ENCODE measurements around the gene KRTAP12-4. TPM values are rescaled to one million over a fixed set of nuclear protein-coding genes. Genes with fewer than 3 reads are reported as not detected.
"Not testable (repeated sequence)": the region's sequence is repeated elsewhere in the genome, so short reads cannot be mapped to it uniquely, and the experiment has no call there.

The KRTAP12-4 gene
- polyA plus RNA-seq, 10 donors, result not detected

DNA sequence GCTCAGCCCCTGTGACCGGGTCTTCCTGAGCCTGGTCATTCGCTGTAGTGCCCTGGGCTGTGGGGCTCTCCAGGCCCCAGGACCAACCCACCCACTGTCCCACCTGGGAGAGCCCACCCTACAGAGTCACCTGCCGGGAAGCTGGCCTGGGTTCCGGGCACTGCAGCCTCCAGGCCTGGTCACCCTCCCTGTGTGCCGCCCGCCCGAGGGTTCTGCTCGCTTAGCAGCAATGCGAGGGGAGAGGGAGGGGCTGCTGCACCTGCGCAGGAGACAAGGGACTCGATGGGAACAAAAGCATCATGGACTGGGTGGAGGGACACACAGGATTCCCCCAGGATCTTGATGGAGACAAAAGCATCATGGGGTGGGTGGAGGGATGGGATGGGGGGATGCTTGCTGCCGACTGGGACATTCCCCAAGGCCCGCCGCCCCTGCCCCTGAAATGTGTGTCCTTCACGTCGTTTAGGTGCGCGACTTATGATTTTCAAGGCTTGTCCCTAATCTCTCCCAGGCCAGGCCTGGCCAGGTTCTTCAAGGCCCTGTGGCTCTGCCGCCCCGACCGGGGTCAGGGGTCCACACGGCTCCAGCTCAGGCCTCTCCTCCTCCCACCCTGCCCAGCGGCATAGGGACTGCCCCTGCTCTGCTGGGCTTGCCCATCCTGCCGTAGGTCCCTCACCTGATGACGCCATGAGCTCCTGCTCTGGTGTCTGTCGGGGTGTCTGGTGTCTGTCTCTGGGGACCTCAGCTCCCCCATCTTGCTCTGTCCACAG, 40.9 kb downstream of the KRTAP12-4 start:
- DNase-seq, result no peak

DNA sequence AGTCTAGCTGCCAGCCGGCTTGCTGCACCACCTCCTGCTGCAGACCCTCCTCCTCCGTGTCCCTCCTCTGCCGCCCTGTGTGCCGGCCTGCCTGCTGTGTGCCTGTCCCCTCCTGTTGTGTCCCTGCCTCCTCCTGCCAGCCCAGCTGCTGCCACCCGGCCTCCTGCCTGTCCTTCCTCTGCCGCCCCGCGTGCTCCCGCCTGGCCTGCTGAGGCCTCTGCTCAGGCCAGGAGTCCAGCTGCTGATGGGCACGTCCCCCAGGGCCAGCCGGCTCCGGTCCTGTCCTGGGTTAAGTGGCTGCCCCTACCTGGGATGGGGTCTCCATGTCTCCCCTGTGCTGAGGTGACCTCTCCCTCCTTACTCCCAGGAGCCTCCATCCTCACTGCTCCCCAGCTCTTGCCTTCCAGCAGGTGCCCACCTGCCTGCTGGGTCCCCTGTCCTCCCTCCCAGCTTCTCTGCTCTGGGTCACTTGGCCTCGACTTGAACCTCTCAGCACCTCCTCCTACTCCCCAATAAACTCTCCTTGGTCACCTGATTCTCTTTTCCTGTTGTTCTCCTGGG, 41.7 kb downstream of the KRTAP12-4 start:
- no peak for DNase-seq

DNA sequence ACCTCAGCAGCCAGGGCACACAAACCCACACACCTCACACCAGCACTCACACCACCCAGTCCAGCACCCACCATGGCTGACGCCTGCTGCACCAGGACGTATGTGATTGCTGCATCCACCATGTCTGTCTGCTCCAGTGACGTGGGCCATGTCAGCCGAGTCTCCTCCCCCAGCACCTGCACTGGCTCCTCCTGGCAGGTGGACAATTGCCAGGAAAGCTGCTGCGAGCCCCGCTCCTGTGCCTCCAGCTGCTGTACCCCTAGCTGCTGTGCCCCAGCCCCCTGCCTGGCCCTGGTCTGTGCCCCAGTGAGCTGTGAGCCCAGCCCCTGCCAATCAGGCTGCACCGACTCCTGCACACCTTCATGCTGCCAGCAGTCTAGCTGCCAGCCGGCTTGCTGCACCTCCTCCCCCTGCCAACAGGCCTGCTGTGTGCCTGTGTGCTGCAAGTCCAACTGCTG, 42.4 kb downstream of the KRTAP12-4 start, which contains the start of gene KRTAP10-8:
Gene KRTAP10-8 (plus strand): TSS at position 51 of the 458 bp plus-strand sequence. CDS start 22 bp downstream, at position 73.
- DNase-seq, result no peak

DNA sequence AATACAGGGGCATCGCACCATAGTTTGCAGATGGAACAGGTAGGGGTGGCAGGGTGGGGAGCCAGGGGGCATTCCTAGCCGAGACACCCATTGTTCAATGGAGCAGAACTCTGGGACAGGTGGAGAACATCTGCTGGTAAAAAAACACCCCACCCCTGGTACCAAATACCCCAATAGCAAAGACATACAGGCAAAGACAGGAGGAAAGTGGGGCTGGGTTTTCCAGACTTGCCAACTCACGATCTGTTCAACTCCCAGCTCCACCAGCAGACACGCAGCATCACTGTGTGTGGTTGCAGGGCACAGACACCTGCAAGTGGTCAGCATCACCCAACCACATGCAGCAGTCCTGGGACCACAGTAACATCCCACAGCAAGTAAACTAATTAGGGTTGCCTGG, 42.9 kb downstream of the KRTAP12-4 start:
- DNase-seq, result no peak

DNA sequence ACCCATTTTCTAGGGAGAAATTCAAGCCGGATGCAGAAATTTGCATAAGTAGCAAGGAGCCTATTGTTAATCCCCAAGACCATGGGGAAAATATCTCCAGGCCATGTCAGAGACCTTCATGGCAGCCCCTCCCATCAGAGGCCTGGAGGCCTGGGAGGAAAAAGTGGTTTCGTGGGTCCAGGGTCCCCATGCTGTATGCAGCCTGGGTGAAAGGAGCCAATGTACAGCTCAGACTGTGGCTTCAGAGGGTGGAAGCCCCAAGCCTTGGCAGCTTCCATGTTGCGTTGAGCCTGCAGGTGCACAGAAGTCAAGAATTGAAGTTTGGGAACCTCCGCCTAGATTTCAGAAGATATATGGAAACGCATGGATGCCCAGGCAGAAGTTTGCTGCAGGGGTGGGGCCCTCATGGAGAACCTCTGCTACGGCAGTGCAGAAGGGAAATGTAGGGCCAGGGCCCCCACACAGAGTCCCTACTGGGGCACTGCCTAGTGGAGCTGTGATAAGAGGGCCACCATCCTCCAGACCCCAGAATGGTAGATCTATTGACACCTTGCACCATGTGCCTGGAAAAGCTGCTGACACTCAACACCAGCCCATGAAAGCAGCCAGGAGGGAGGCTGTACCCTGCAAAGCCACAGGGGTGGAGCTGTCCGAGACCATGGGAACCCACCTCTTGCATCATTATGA, 44.2 kb downstream of the KRTAP12-4 start:
- DNase-seq, result not testable (repeated sequence)

DNA sequence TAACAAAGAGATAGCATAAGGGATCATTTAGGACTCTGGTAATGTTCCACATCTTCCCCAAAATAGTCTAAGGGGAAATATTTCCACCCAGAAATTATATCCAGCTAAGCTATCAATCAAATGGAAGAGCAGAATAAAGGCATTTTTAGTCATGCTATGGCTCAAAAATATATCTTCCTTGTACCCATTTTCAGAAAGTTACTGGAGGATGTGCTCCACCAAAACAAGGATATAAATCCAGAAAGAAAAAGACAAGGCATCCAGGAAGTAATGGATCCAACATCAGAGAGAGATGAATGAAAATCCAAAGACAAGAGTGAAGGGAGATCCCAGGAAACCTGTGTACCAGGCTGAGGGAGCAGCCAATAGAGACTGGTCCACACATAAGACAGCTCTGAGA, 45.3 kb downstream of the KRTAP12-4 start:
- no peak for DNase-seq

DNA sequence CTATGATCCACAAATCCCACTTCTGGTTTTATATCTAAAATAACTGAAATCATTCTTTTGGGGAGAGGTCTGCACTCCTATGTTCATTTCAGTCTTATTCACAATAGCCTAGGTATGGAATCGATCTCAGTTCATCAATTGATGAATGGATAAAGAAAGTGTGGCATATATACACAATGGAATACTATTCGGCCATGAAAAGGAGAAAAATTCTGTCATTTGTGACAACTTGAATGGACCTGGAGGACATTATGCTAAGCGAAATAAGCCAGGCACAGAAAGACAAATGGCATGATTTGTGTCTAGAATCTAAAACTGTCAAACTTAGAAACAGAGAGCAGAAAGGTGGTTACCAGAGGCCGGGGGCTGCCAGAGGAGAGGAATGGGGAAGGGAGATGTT, 48.0 kb downstream of the KRTAP12-4 start:
- no peak for DNase-seq

Other genes with a start within 250 kb of the KRTAP12-4 start
- 1 to 10 TPM; 2.0 to 4.3 (median 2.6) TPM for gene LRRC3, start 199.1 kb downstream of the KRTAP12-4 start, polyA plus RNA-seq (ENCODE audit: insufficient read length in 10 of 10)
- not detected for gene KRTAP10-1, start 114.5 kb downstream of the KRTAP12-4 start, polyA plus RNA-seq (ENCODE audit: insufficient read length in 10 of 10)
- gene KRTAP10-2, start 103.2 kb downstream of the KRTAP12-4 start, polyA plus RNA-seq (ENCODE audit: insufficient read length in 10 of 10), result not detected
- gene KRTAP10-3, start 95.9 kb downstream of the KRTAP12-4 start, polyA plus RNA-seq (ENCODE audit: insufficient read length in 10 of 10), result not detected
- gene KRTAP10-4, start 80.9 kb downstream of the KRTAP12-4 start, polyA plus RNA-seq (ENCODE audit: insufficient read length in 10 of 10), result not detected
- not detected for gene KRTAP10-5, start 74.1 kb downstream of the KRTAP12-4 start, polyA plus RNA-seq (ENCODE audit: insufficient read length in 10 of 10)
- not detected for gene KRTAP10-6, start 62.2 kb downstream of the KRTAP12-4 start, polyA plus RNA-seq (ENCODE audit: insufficient read length in 10 of 10)
- not detected for gene KRTAP10-7, start 54.1 kb downstream of the KRTAP12-4 start, polyA plus RNA-seq (ENCODE audit: insufficient read length in 10 of 10)
- gene KRTAP10-8, start 42.6 kb downstream of the KRTAP12-4 start, polyA plus RNA-seq (ENCODE audit: insufficient read length in 10 of 10), result not detected
- gene KRTAP10-9, start 27.6 kb downstream of the KRTAP12-4 start, polyA plus RNA-seq (ENCODE audit: insufficient read length in 10 of 10), result not detected
- gene KRTAP10-10, start 17.3 kb downstream of the KRTAP12-4 start, polyA plus RNA-seq (ENCODE audit: insufficient read length in 10 of 10), result not detected
- gene KRTAP10-11, start 8.2 kb downstream of the KRTAP12-4 start, polyA plus RNA-seq (ENCODE audit: insufficient read length in 10 of 10), result not detected
- not detected for gene KRTAP12-3, start 3.3 kb upstream of the KRTAP12-4 start, polyA plus RNA-seq (ENCODE audit: insufficient read length in 10 of 10)
- not detected for gene KRTAP12-2, start 12.3 kb upstream of the KRTAP12-4 start, polyA plus RNA-seq (ENCODE audit: insufficient read length in 10 of 10)
- not detected for gene KRTAP12-1, start 27.5 kb upstream of the KRTAP12-4 start, polyA plus RNA-seq (ENCODE audit: insufficient read length in 10 of 10)
- not detected for gene KRTAP10-12, start 42.5 kb upstream of the KRTAP12-4 start, polyA plus RNA-seq (ENCODE audit: insufficient read length in 10 of 10)
- gene TSPEAR, start 56.9 kb upstream of the KRTAP12-4 start, polyA plus RNA-seq (ENCODE audit: insufficient read length in 10 of 10), result 1 to 10 TPM in 2 of 10 donors, under 1 TPM in 7, not detected in 1; 0.10 to 3.2 (median 0.22) TPM
- 100 to 1,000 TPM in 3 of 10 donors, 10 to 100 TPM in 7; 54.9 to 109 (median 77.1) TPM for gene UBE2G2, start 147.2 kb upstream of the KRTAP12-4 start, polyA plus RNA-seq (ENCODE audit: insufficient read length in 10 of 10)
- gene SUMO3, start 163.4 kb upstream of the KRTAP12-4 start, polyA plus RNA-seq (ENCODE audit: insufficient read length in 10 of 10), result 10 to 100 TPM; 60.0 to 88.6 (median 67.5) TPM
- gene PTTG1IP, start 219.0 kb upstream of the KRTAP12-4 start, polyA plus RNA-seq (ENCODE audit: insufficient read length in 10 of 10), result 100 to 1,000 TPM; 116 to 144 (median 127) TPM